ENCODE results near the gene TMEM272.

- TF ChIP-seq EZH2 (IDR thresholded peaks at IDR 0.05; ENCODE audit: low read depth, unreplicated experiment) (no peak), EZH2phosphoT487 (IDR thresholded peaks at IDR 0.05; ENCODE audit: unreplicated experiment) (no peak), POLR2AphosphoS5 (IDR thresholded peaks at IDR 0.05; ENCODE audit: low read depth) (no peak), CREB1 (CRISPR knock-in tag; IDR thresholded peaks at IDR 0.05; ENCODE audit: low read depth) (no peak), NANOG (IDR thresholded peaks at IDR 0.05; ENCODE audit: borderline replicate concordance) (no peak), ZNF331 (CRISPR knock-in tag; IDR thresholded peaks at IDR 0.05; ENCODE audit: low read depth) (no peak), REST (IDR thresholded peaks at IDR 0.05; ENCODE audit: unreplicated experiment) (no peak), ETS1 (IDR thresholded peaks at IDR 0.05) (no peak), JUNB (IDR thresholded peaks at IDR 0.05; ENCODE audit: unreplicated experiment) (no peak), ZNF462 (CRISPR knock-in tag; IDR thresholded peaks at IDR 0.05) (no peak)
- TF ChIP-seq, protein P1, sequence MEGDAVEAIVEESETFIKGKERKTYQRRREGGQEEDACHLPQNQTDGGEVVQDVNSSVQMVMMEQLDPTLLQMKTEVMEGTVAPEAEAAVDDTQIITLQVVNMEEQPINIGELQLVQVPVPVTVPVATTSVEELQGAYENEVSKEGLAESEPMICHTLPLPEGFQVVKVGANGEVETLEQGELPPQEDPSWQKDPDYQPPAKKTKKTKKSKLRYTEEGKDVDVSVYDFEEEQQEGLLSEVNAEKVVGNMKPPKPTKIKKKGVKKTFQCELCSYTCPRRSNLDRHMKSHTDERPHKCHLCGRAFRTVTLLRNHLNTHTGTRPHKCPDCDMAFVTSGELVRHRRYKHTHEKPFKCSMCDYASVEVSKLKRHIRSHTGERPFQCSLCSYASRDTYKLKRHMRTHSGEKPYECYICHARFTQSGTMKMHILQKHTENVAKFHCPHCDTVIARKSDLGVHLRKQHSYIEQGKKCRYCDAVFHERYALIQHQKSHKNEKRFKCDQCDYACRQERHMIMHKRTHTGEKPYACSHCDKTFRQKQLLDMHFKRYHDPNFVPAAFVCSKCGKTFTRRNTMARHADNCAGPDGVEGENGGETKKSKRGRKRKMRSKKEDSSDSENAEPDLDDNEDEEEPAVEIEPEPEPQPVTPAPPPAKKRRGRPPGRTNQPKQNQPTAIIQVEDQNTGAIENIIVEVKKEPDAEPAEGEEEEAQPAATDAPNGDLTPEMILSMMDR (conservative IDR thresholded peaks at IDR 0.05; ENCODE audit: low read depth in 2 of 2): no peak
Observed at GRCh38 chr13:51833980-51834379, 11.0 kb downstream of the TMEM272 start.

Data from GM23338 (cell line).